Endothelial cell of umbilical vein (primary cell): Measurements from ENCODE around the gene EMC8. TPM values are rescaled to one million over a fixed set of nuclear protein-coding genes. Genes with fewer than 3 reads are reported as not detected.

ENCODE experiments used
- BruUV-seq: library from RNA; stranded (reverse); fragments of 400-500 nt; replicated peaks from 2 replicates; lab custom pipeline; 2021; lab: Mats Ljungman, UMichigan
- CTCF ChIA-PET: fragments of 300-600, 350-600 bp; sonication (Branson Sonifier 250); formaldehyde crosslinking; loops from one replicate; lab custom pipeline; 2021; ENCODE audit warnings: antibody characterized with exemption, inconsistent platforms; lab: Charles Lee
- POLR2A ChIA-PET: fragments of 300-600, 350-600 bp; sonication (Branson Sonifier 250); formaldehyde crosslinking; loops from one replicate; lab custom pipeline; 2021; ENCODE audit warnings: antibody characterized with exemption, inconsistent platforms; lab: Charles Lee
- DNase-seq: peaks from one replicate; pipeline ENCODE4 v3.0.0-alpha.2; 2011; ENCODE audit warnings: low read depth, low spot score
- FAIRE-seq: peaks from 2 replicates; lab custom pipeline; 2011; peaks lifted over from hg19 to GRCh38; lab: Jason Lieb, UNC
- H2AFZ ChIP-seq: 2 replicates; pipeline ENCODE4 v1.6.0; 2012; ENCODE audit warnings: low read depth, low read length, control low read depth, inconsistent platforms
- H3K27ac ChIP-seq: 2 replicates; pipeline ENCODE4 v1.5.1; 2011; ENCODE audit warnings: low read depth, mild to moderate bottlenecking, control low read depth, low read length, moderate library complexity; ENCODE audit not compliant: insufficient read depth
- H3K27me3 ChIP-seq, 2 experiments: 2 replicates each; pipeline versions ENCODE4 v1.6.0 to v1.6.1; 2011; ENCODE audit warnings: low read length in 2 of 2, mixed read lengths in 1 of 2; ENCODE audit not compliant: control insufficient read depth in 2 of 2, insufficient read depth in 2 of 2
- H3K36me3 ChIP-seq, 2 experiments: 2 replicates in 1 of 2; 3 replicates in 1 of 2; pipeline ENCODE4 v1.5.1; 2011; ENCODE audit warnings: low read length in 2 of 2, mild to moderate bottlenecking in 1 of 2, moderate library complexity in 1 of 2; ENCODE audit not compliant: control insufficient read depth in 2 of 2, insufficient read depth in 2 of 2; ENCODE audit errors: extremely low read depth in 1 of 2
- H3K4me1 ChIP-seq: 3 replicates; pipeline ENCODE4 v1.5.1; 2011; ENCODE audit warnings: mild to moderate bottlenecking, low read length; ENCODE audit not compliant: control insufficient read depth, insufficient read depth; ENCODE audit errors: extremely low read depth
- H3K4me2 ChIP-seq: 2 replicates; pipeline ENCODE4 v1.6.1; 2011; ENCODE audit warnings: low read length, control low read depth, mixed read lengths; ENCODE audit not compliant: insufficient read depth
- H3K4me3 ChIP-seq, 3 experiments: fragments of 200-600 bp in 1 of 3; sonication (generic), shearing (Covaris generic) in 1 of 3; replicated peaks in 1 of 3; 2 replicates each; pipeline ENCODE4 v1.5.1; 2011 to 2016; ENCODE audit warnings: control low read depth in 3 of 3, low read length in 3 of 3, mild to moderate bottlenecking in 2 of 3, inconsistent platforms in 1 of 3, low read depth in 1 of 3, moderate library complexity in 1 of 3; ENCODE audit not compliant: insufficient read depth in 1 of 3
- H3K79me2 ChIP-seq: 2 replicates; pipeline ENCODE4 v1.6.0; 2012; ENCODE audit warnings: low read length, inconsistent platforms; ENCODE audit not compliant: control insufficient read depth, insufficient read depth
- H3K9ac ChIP-seq: replicated peaks from 2 replicates; pipeline ENCODE3; 2011; ENCODE audit warnings: low read length, control low read depth; ENCODE audit not compliant: insufficient read depth; ENCODE audit errors: extremely low read depth
- H3K9me1 ChIP-seq: replicated peaks from 3 replicates; pipeline ENCODE4 v1.6.0; 2011; ENCODE audit warnings: mild to moderate bottlenecking, low read length; ENCODE audit not compliant: control insufficient read depth, insufficient read depth; ENCODE audit errors: extremely low read depth
- H3K9me3 ChIP-seq: replicated peaks from 2 replicates; pipeline ENCODE4 v1.5.1; 2012; ENCODE audit warnings: low read length, inconsistent platforms; ENCODE audit not compliant: control insufficient read depth, insufficient read depth
- H4K20me1 ChIP-seq: replicated peaks from 2 replicates; pipeline ENCODE3; 2011; ENCODE audit warnings: mild to moderate bottlenecking, low read length; ENCODE audit not compliant: control insufficient read depth, insufficient read depth; ENCODE audit errors: extremely low read depth
- EZH2 ChIP-seq: IDR thresholded peaks from 2 replicates; pipeline ENCODE4 v1.6.1; 2012; ENCODE audit warnings: borderline replicate concordance, low read depth, mild to moderate bottlenecking, moderate library complexity, low read length, inconsistent platforms; ENCODE audit not compliant: severe bottlenecking
- FOS ChIP-seq: IDR thresholded peaks from 2 replicates; pipeline ENCODE4 v1.6.1; 2011; ENCODE audit warnings: mild to moderate bottlenecking, low read length, moderate library complexity, borderline replicate concordance; ENCODE audit not compliant: insufficient read depth
- GATA2 ChIP-seq: IDR thresholded peaks from 2 replicates; pipeline ENCODE4 v1.7.0; 2011; ENCODE audit warnings: low read depth, mild to moderate bottlenecking, moderate library complexity, mixed read lengths, low read length; ENCODE audit not compliant: insufficient read length, insufficient read depth
- JUN ChIP-seq: IDR thresholded peaks from 2 replicates; pipeline ENCODE4 v1.6.1; 2011; ENCODE audit warnings: borderline replicate concordance, low read depth; ENCODE audit not compliant: insufficient read length, insufficient read depth
- MAX ChIP-seq: IDR thresholded peaks from 2 replicates; pipeline ENCODE4 v1.6.1; 2011; ENCODE audit not compliant: insufficient read depth, insufficient read length
- MYC ChIP-seq: IDR thresholded peaks from one replicate; pipeline ENCODE4 v1.6.1; 2011; ENCODE audit warnings: mild to moderate bottlenecking, low read depth, low read length
- POLR2A ChIP-seq: IDR thresholded peaks from 2 replicates; pipeline ENCODE4 v1.6.1; 2012; ENCODE audit warnings: low read depth, mild to moderate bottlenecking, control low read depth, low read length
- POLR2AphosphoS5 ChIP-seq: IDR thresholded peaks from 2 replicates; pipeline ENCODE4 v1.6.1; 2012; ENCODE audit warnings: low read depth, mild to moderate bottlenecking, control low read depth, low read length, moderate library complexity; ENCODE audit not compliant: insufficient read depth
- dilution Hi-C: fragments of 300-500 bp; cut with MboI; formaldehyde crosslinking; loops from one replicate; pipeline ENCODE4 v1.15.0; 2019; ENCODE audit warnings: low sequenced_read_pairs; ENCODE audit not compliant: extremely low pct_ligation_motif_present
- intact Hi-C: fragments of 100-400 bp; cut with micrococcal nuclease; formaldehyde crosslinking; loops from one replicate; pipeline ENCODE4 v1.10.0; 2022
- polyA plus RNA-seq, 4 experiments: library from polyadenylated mRNA; depleted of rRNA in 3 of 4; stranded (reverse) in 3 of 4; unstranded in 1 of 4; fragments of >200 nt; gene quantifications; 2 replicates each; pipeline versions ENCODE4 v1.2.1 to v1.2.3, GENCODE V29; 2011 to 2012; ENCODE audit warnings: missing spikeins in 1 of 4
- total RNA-seq: library from RNA; stranded (reverse); gene quantifications from 2 replicates; pipeline ENCODE4 v1.2.3, GENCODE V29; 2021

Gene EMC8
- total and polyA plus RNA-seq, 2 donors (not counting 3 experiments of a cell fraction or from before 2014, with no cell fraction given): 51.2 to 59.6 TPM

GRCh38 chr16:85829171-85829719 lies 29.9 kb upstream of the EMC8 start:
- FAIRE-seq (no peak), DNase-seq (no peak)
- no peaks in the 10 kb centered on the region for H3K27me3 ChIP-seq
- H3K4me3 ChIP-seq: no peak overlapping the region
- no peak overlapping the region for H3K9ac ChIP-seq
- intact Hi-C loops: no loop called here
- no peaks in the 10 kb centered on the region for H4K20me1 ChIP-seq
- H3K4me1 ChIP-seq: no peaks in the 10 kb centered on the region
- no peak overlapping the region for H3K4me2 ChIP-seq
- TF ChIP-seq FOS: no peak
- TF ChIP-seq EZH2: no peak
- no peak for TF ChIP-seq MYC
- no peak for TF ChIP-seq GATA2
- no peak for TF ChIP-seq MAX
- no peak for TF ChIP-seq JUN
- no peak for TF ChIP-seq POLR2A
- TF ChIP-seq POLR2AphosphoS5: no peak
- POLR2A ChIA-PET: no interaction called here
- no peaks in the 10 kb centered on the region for H3K36me3 ChIP-seq
- dilution Hi-C loops: no loop called here
- no peaks in the 10 kb centered on the region for H3K9me1 ChIP-seq
- no peaks in the 10 kb centered on the region for H3K79me2 ChIP-seq
- H3K9me3 ChIP-seq: no peaks in the 10 kb centered on the region
- H3K27ac ChIP-seq: no peak overlapping the region
- CTCF ChIA-PET: interaction anchor here (1.7 kb wide), 1 partner anchor 8 kb away, joined by 10 read pairs; no protein-coding TSS in a partner anchor
- H2AFZ ChIP-seq: no peak overlapping the region
- no TSS peak for BruUV-seq

GRCh38 chr16:85828166-85828565 lies 28.8 kb upstream of the EMC8 start:
- dilution Hi-C loops: no loop called here
- H3K4me2 ChIP-seq: no peak overlapping the region
- no peak overlapping the region for H2AFZ ChIP-seq
- H3K9ac ChIP-seq: no peak overlapping the region
- H4K20me1 ChIP-seq: no peaks in the 10 kb centered on the region
- FAIRE-seq (no peak), DNase-seq (no peak)
- no peaks in the 10 kb centered on the region for H3K4me1 ChIP-seq
- no peak overlapping the region for H3K4me3 ChIP-seq
- no TSS peak for BruUV-seq
- CTCF ChIA-PET: no interaction called here
- no peaks in the 10 kb centered on the region for H3K9me3 ChIP-seq
- POLR2A ChIA-PET: no interaction called here
- no peaks in the 10 kb centered on the region for H3K27me3 ChIP-seq
- intact Hi-C loops: no loop called here
- H3K36me3 ChIP-seq: no peaks in the 10 kb centered on the region
- no peaks in the 10 kb centered on the region for H3K79me2 ChIP-seq
- no peak for TF ChIP-seq MAX
- no peaks in the 10 kb centered on the region for H3K9me1 ChIP-seq
- H3K27ac ChIP-seq: no peak overlapping the region
